Retinal pigment epithelial cell (primary cell): ENCODE results near the gene MEI1.

Experiments
- DNase-seq: peaks from one replicate; pipeline ENCODE4 v3.0.0-alpha.2; 2010; ENCODE audit warnings: low read depth
- H3K4me3 ChIP-seq: 2 replicates; pipeline ENCODE4 v1.5.1; 2011; ENCODE audit warnings: mild to moderate bottlenecking, low read length, control low read depth, moderate library complexity
- CTCF ChIP-seq: conservative IDR thresholded peaks from 2 replicates; pipeline ENCODE4 v1.5.1; 2011; ENCODE audit warnings: low read depth, low read length, control low read depth, inconsistent platforms

The MEI1 gene

GRCh38 chr22:41746567-41747400 lies 47.5 kb downstream of the MEI1 start:
- peak; percentile 93 for TF ChIP-seq CTCF
- H3K4me3 ChIP-seq = no peak overlapping the region
- peak; percentile 24 for DNase-seq

DNA sequence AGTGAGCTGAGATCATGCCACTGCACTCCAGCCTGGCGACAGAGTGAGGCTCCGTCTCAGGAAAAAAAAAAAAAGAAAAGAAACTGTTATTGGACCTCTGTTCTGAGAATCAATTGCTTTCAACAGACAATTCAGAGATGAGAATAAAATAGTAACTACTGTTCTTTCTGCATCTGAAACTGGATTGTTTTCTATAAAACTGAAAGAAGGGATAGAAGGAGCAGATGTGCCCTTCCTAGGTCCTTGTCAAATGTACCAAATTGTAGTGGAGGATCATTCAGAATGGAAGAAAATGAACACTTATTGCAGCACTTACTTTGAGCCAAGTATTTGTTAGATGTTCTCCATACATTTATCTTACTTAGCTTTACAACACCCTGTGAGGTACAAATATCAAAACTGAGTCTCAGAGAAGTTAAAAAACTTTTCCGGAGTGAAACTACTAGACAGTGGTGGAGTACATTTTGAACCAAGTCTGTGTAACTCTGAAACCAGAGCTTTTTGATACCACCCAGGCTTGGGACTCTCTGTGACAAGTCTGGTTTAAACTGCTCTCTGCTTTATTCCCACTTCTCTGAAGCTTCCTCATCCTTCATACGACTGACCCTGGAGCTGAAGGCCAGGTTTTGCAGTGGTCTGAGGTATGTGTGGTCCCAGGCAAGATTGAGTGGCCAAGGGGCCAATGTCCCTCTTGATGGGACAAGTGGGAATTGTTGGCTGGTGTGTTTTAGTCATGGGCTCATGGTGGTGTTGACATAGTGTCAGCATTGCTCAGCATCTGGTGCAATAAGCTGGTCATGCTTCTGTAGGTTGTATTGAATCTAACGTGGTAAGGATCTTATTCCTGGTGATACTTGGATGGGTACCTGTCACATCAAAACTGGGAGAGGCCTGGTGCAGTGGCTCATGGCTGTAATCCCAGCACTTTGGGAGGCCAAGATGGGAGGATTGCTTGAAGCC lies 53.0 kb downstream of the MEI1 start:
- no peak overlapping the region for H3K4me3 ChIP-seq
- TF ChIP-seq CTCF = no peak
- DNase-seq = no peak

DNA sequence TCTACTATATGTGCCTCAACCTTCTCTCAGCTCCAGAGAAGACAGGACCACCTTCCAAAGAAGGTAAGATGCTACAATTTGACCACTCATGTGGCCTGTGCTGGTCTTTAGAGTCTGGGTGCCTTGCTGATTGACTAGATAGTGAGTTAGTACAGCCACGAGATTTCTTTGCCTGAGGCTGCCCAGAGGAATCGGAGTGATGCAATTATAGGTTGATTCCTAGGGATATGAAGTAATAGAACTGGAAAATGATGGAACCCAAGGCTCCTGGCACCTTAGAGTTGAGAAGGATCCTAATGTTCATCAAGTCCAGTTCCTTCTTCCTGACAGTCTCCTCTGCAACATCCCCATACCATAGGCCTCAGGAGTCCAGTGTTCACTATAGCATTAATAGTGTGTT lies 54.7 kb downstream of the MEI1 start:
- DNase-seq = no peak
- H3K4me3 ChIP-seq = no peak overlapping the region
- TF ChIP-seq CTCF = no peak

GRCh38 chr22:41757502-41757901 lies 58.2 kb downstream of the MEI1 start:
- TF ChIP-seq CTCF = no peak
- no peak overlapping the region for H3K4me3 ChIP-seq

DNA sequence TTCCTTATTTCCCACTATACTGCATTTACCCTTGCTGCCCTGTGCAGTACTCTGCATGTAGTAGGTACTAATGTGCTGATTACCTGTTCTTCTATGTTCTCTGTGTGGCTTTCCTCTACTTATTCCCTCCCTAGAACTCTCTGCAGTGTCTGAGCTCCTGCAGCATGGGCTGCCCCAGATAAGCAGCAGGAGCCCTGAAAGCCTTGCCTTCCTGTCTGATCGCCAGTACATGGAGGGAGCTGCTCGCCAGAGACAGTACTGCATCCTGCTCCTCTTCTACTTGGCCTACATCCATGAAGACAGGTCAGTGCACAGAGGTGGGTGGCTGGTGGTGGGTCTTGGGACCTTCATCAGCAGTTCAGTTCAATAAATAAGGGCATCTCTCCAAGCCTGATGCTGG lies 58.9 kb downstream of the MEI1 start:
- DNase-seq = no peak
- H3K4me3 ChIP-seq = no peak overlapping the region
- TF ChIP-seq CTCF = no peak

More at GRCh38 chr22:41757502-41757901, 58.2 kb downstream of the MEI1 start:
- DNase-seq = no peak

GRCh38 chr22:41762980-41763779 lies 63.9 kb downstream of the MEI1 start:
- H3K4me3 ChIP-seq = no peak overlapping the region
- TF ChIP-seq CTCF = peak; percentile 61
- DNase-seq = no peak
